GM10266 (cell line): ENCODE results near the gene EPN1.

Experiments used
- DNase-seq: peaks from one replicate; pipeline ENCODE4 v3.0.0; 2012; ENCODE audit errors: extremely low spot score
- TF ChIP-seq, protein P1 (sequence below): IDR thresholded peaks from 2 replicates; pipeline ENCODE4 v1.5.1; 2012; ENCODE audit warnings: mild to moderate bottlenecking, low read depth; ENCODE audit not compliant: control insufficient read depth, insufficient read depth; ENCODE audit errors: missing control alignments

The EPN1 gene

DNA sequence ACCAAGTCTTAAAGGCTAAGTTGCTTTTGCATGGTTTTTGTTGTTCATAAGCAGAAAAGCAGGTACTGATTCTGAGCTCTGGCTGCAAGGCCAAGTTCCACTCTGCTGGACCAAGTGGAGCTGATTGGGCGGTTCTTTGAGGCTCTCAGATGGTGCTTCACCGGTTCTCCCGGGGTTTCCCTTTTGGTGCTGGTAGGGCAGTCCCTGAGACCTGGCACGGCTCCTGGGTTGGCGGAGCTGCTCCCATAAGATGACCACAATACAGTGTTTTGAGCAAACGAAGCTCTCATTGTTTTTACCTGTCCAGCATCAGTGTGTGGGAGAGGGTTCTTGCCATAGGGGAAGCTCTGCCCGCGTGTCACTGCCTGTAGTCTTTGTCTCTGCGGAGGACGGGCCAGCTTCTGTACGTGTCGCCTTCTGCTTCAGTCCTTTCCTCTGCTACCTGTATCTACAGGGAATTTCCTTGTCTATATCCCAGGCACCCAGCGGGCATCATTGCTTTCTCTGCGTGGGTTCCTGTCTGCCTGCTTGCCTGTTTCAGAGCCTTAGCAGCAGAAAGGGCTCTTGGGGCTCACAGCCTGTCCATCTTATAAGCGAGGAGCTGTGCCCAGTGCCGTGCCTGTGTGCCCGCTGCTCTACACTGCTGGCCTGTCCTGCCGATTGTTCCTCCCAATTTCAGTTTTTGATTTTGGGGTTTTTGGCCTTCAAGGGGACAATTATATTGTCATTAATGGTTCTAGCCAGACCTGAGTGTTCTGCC lies 17.9 kb upstream of the EPN1 start:
- TF ChIP-seq, protein P1, sequence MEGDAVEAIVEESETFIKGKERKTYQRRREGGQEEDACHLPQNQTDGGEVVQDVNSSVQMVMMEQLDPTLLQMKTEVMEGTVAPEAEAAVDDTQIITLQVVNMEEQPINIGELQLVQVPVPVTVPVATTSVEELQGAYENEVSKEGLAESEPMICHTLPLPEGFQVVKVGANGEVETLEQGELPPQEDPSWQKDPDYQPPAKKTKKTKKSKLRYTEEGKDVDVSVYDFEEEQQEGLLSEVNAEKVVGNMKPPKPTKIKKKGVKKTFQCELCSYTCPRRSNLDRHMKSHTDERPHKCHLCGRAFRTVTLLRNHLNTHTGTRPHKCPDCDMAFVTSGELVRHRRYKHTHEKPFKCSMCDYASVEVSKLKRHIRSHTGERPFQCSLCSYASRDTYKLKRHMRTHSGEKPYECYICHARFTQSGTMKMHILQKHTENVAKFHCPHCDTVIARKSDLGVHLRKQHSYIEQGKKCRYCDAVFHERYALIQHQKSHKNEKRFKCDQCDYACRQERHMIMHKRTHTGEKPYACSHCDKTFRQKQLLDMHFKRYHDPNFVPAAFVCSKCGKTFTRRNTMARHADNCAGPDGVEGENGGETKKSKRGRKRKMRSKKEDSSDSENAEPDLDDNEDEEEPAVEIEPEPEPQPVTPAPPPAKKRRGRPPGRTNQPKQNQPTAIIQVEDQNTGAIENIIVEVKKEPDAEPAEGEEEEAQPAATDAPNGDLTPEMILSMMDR = no peak
- DNase-seq = no peak

DNA sequence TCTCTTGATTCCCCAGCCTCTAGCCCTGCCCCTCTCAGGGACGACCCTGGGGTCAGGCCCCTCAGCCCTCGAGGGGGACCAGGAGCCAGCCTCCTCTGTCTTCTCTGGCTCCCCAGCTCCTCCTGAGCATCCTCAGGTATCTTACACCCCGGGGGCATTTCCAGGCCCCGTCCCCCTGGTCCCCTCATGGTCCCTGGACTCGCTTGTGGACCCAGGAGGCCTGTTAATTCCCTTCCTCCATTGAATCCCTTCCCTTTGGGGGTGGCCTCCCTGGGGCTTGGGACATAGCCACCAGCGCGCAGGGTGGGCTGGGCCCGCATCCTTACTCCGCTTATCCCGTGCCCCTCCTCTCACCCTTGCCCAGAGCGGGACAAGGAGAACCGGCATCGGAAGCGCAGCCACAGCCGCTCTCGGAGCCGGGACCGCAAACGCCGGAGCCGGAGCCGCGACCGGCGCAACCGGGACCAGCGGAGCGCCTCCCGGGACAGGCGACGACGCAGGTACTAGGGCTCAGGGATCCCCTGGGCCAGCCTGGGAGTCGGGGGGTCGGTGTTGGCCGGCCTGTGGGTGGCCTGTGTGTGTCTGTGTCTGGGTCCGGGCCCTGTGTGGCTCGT lies 16.1 kb upstream of the EPN1 start:
- TF ChIP-seq, protein P1 = no peak
- no peak for DNase-seq

DNA sequence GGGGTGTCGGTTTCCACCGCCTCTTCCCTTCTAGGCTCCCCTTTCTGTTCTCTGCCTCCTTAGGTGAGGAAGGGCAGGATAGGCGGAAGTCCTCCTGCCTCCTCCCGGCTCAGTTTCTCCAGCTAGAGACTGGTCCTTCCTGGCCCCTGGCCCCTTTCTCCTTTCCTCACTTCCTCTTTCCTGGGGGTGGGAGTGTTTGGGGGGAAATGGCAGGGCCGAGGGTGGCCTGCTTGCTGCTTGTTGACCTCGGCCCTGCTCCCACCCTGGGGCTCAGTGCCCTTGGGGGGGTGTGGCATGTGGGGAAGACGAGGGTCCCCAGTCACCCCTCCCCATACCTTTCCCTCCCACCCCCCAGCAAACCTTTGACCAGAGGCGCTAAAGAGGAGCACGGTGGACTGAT lies 15.2 kb upstream of the EPN1 start:
- TF ChIP-seq, protein P1 = no peak
- DNase-seq = no peak

DNA sequence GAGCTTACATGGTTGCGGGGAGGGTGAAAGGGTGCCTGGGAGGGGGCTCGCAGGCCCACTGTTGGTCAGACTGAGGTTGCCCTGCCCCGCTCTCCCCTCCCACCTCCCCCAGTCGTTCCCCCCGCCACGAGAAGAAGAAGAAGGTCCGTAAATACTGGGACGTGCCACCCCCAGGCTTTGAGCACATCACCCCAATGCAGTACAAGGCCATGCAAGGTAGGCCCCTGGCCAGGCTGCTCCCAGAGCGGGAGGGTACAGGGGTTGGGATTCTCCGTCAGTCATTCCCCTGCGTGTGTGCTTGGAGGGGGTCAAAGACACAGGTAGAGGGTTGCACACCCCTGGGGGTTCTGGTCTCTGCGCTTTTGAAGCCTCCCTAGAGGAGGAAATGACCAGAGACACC lies 14.6 kb upstream of the EPN1 start:
- TF ChIP-seq, protein P1 = no peak
- no peak for DNase-seq

DNA sequence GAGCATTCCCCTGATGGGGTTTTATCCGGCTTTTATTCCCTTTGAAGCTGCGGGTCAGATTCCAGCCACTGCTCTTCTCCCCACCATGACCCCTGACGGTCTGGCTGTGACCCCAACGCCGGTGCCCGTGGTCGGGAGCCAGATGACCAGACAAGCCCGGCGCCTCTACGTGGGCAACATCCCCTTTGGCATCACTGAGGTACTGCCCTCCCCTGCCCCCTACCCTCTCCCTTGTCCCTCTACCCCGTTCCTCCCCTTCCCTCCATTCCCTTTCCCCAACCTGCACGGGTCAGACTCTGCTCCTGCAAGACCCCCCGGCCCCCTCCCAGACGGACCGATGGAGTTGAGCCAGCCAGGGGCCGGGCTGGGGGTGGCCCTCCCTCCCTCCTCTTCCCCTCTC lies 14.0 kb upstream of the EPN1 start:
- TF ChIP-seq, protein P1 = no peak
- DNase-seq = no peak

DNA sequence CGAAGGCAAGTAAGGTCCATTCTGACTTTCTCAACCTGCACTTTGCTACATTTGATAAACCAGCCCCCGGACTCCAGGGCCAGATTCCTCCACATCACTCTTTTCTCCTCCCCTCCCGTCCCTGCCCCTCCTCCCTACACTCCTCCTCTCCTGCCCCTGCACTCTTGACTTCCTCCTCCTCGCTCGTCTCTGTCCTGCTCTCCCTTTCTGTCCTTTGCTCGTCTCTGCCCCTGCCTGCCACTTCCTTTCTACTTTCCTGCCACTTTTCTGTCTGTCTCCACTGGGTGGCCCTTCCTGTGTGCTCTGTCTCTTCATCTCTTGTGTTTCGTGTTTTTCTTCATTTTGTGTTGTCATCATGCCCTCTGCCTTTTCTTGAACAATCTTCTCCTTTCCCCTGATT lies 13.2 kb upstream of the EPN1 start:
- no peak for DNase-seq
- TF ChIP-seq, protein P1 = no peak

DNA sequence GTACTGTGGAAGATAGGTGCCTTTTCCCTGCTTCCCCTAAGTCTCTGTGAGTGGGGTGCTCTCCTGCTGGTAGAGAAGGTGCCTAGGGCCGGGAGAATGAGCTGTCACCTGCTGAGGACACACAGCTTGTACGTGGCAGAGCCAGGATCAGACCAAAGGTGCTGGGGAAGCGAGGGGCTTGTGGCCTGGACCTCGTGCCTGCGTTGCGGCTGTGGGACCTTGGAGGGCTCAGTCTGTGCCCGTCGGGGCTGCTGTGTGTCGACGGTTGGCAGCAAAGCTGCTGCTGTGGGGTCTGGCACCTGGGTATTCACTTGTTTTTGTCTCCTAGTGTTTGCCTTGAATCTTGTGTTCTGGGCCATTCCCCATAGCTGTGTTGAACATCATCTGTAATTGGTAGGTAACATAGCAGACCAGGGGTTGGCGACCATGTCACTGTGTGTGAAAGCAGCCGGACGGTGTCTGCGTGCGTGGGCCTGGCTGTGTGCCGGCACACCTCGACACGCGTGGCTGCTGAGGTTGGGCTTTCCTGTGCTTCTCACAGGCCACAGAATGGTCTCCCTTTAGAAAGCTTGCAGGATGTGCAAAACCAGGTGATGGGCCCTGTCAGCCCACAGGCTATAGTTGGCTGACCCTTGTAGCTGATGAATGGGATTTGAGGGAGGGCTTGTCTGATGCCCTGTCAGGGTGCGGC lies 11.0 kb upstream of the EPN1 start:
- TF ChIP-seq, protein P1 = no peak
- DNase-seq = no peak
